Fibroblast of lung (primary cell): ENCODE measurements around the gene NKD1.

Experiments used
- EZH2 ChIP-seq: IDR thresholded peaks from 2 replicates; pipeline ENCODE4 v1.5.1; 2012; ENCODE audit warnings: low read length, control low read depth, mild to moderate bottlenecking; ENCODE audit errors: missing control alignments
- TF ChIP-seq, protein P1 (sequence below), 2 donors: IDR thresholded peaks in 1 of 2; conservative IDR thresholded peaks in 1 of 2; 1 replicate in 1 of 2; 2 replicates in 1 of 2; pipeline ENCODE4 v1.5.1; 2011 to 2012; ENCODE audit warnings: low read length in 2 of 2, control low read depth in 1 of 2, inconsistent platforms in 1 of 2, low read depth in 1 of 2, mild to moderate bottlenecking in 1 of 2

DNA sequence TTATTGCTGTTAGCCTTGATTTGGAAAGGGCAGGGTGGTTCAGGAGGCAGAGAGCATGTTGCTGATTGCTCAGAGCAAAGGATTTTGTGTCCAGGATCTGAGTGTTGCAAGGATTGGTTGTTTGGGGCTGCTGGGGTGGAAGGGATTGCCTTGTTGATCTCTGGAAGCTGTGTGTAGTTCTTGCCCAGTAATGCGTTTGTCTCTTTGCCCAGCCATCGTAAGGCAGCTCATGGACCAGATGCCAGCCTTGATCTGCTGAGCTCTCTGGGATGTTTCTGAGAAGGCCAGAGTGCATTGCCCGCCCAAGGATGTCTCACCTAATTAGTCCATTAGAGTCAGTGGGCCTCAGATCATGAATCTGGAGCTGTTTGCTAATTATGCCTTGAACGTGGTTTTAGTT is 33.6 kb downstream of the NKD1 start:
- TF ChIP-seq, protein P1, sequence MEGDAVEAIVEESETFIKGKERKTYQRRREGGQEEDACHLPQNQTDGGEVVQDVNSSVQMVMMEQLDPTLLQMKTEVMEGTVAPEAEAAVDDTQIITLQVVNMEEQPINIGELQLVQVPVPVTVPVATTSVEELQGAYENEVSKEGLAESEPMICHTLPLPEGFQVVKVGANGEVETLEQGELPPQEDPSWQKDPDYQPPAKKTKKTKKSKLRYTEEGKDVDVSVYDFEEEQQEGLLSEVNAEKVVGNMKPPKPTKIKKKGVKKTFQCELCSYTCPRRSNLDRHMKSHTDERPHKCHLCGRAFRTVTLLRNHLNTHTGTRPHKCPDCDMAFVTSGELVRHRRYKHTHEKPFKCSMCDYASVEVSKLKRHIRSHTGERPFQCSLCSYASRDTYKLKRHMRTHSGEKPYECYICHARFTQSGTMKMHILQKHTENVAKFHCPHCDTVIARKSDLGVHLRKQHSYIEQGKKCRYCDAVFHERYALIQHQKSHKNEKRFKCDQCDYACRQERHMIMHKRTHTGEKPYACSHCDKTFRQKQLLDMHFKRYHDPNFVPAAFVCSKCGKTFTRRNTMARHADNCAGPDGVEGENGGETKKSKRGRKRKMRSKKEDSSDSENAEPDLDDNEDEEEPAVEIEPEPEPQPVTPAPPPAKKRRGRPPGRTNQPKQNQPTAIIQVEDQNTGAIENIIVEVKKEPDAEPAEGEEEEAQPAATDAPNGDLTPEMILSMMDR (conservative IDR thresholded peaks at IDR 0.05 in 1 of 2, IDR thresholded peaks at IDR 0.05 in 1 of 2; ENCODE audit: low read depth in 1 of 2, low read length in 2 of 2) = no peak
- TF ChIP-seq EZH2 = no peak
